ENCODE results near the gene STAT6.
"Not testable (repeated sequence)": the region's sequence is repeated elsewhere in the genome, so short reads cannot be mapped to it uniquely, and the experiment has no call there.

Gene STAT6

DNA sequence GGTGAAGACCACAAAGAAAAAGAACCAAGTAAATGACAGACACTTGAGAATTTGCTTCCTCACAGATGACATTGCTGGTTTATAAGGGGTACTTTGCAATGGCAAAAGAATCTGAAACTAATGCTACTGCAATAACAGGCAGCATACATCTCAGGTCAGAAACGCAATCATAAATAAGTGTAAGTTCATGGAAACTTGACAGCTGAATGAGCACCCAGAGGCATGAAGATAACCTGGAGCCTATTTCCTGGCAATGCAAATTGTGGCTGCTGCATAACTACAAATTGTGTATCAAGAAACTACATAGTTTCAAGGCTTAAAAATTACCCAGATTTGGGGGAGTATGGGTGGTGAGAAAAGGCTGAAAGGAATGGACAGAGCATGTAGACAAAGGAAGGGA lies 52.7 kb downstream of the STAT6 start:
- no peak for DNase-seq

- no peak for DNase-seq
Measured at GRCh38 chr12:57057067-57057751, 54.0 kb downstream of the STAT6 start.

DNA sequence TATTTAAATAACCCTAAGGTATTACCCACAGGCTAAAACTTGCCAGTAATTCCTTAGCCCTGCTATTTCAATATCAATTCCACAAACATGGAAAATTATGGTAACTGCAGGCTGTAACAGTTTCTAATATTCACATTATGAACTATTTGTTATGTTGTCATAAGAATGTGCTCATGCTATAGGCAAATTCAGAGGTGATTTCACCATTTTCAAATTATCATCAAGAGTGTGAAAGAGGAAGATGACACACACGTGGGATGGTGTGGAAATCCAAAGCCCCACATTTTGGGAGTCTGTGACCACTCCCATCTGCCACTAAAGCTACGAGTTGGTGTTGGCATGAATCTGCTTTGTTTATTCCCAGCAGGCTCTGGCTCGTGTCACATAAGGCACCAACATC lies 55.3 kb downstream of the STAT6 start:
- DNase-seq, result no peak

DNA sequence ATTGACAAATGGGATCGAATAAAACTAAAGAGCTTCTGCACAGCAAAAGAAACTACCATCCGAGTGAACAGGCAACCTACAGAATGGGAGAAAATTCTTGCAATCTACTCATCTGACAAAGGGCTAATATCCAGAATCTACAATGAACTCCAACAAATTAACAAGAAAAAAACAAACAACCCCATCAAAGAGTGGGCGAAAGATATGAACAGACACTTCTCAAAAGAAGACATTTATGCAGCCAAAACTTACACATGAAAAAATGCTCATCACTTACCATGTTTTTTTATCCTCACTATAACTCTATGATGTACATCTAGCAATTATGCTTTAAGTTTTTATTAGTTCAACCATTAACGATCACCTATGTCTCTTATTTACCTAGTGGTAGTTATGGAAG lies 57.3 kb downstream of the STAT6 start:
- not testable (repeated sequence) for DNase-seq

- DNase-seq, result not testable (repeated sequence)
Measured at GRCh38 chr12:57053146-57053545, 58.0 kb downstream of the STAT6 start.

- DNase-seq, result no peak
Measured at GRCh38 chr12:57051011-57051410, 60.2 kb downstream of the STAT6 start.

- DNase-seq, result no peak
Measured at GRCh38 chr12:57049890-57050289, 61.3 kb downstream of the STAT6 start, which contains the start of gene MYO1A. TSS of gene MYO1A (minus strand) at chr12:57050129. CDS start at chr12:57048323, 1,806 bp downstream.

DNA sequence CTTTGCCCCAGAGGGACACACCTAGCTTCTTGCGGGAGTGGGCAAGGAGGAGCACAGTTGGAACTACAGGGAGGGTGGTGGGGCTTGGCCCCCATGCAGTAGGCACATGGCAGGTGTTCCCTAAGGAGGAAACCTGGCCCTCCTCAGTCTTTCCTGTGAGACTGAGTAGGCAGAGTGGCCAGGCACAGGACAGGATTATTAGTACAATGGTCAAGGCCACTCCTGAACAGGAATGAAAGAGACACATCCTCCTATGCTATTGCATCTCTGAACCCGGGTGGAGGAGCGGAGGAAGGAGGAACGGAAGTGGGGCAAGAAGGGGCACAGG lies 62.1 kb downstream of the STAT6 start:
- no peak for DNase-seq

GRCh38 chr12:57048423-57049118 lies 62.6 kb downstream of the STAT6 start:
- no peak for DNase-seq

DNA sequence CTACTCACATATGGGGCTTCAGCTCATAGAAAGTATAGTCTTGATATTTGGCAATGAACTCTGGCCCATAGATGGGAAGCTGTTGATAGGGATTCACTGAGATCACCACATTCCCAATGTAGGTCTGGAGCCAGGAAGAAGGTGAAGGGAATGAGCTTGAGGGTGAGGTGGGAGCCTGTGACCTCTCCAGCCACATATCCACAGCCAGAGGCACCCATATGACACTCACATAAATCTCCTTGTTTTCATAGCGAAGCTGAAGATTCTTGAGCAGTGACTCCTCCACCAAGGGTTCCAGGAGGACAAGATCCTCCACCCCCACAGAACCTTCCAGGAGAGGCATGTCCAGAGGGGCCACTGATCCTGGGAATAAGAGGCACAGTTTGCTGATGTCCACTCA lies 63.2 kb downstream of the STAT6 start:
- no peak for DNase-seq

DNA sequence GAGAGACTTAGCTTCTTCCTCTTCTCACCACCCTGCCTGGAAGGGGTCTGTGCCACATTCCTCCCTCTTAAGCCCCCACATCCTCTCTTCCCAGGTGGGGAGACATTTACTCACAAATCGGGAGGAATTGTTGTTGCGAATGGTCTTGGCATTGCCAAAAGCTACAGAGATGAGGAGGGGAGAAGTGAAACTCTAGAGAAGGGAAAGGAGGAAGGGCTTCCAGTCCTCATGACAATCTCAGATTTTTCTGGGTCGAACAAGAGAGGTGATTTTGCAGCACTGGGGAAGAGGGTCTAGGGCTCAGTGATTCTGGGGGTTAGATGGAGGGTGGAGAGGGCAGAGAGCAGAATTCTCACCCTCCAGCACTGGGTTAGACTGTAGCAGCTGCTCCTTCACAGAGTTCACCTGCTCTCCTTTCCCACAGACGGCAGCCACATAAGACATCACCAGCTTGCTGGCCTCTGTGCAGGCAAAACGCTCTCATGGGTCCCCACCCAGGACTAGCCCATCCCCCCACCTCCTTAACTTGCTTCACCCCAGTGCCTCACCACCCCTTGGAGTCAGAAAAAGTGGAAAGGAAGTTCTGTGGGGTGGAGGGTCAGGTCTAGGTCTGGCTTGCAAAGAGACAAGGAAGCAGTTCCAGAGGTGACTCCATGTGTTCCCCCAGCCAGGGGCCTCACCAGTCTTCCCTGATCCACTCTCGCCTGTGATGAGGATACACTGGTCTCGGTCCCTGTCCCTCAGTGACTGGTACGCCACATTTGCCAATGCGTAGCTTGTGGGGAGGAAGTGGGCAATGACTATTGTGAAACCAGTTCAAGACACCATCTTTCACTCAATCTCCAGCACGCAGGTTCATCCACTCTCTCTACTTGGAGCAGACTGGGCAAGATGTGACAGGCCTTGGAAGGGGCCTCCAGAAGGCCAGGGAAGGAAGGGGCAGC lies 63.9 kb downstream of the STAT6 start:
- DNase-seq, result no peak

DNA sequence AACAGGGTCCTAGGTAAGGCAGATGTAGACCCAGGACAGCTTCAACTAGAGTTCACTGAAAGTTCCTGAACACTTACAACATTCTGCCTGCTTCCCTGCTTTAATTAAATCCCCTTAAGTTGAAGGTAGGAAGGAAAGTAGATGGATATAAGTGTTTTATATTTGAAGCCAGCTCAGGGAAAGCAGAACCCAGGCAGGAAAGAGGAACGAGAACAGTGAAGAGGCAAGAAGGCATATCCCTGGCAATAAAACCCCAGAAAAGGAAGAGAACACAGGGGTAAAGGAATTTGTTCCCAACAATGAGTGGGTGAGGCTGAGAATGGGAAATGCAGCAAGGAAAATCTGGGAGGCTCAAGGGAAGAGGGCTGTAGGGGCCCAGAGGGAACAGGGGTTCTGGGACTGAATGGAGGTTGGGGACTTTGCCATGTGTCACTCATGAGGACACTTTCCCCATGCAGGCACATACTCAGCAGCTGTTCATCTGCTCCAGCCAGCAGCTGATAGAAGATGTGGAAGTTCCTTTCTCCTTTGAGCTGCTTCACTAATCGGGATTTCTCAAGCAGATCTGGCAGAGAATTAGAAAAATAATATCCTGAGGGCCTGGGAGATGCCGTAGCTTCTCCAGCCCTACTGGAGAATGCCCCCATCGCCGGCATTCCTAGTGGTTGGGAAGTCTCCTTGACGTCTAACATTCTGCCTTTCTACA lies 64.9 kb downstream of the STAT6 start:
- no peak for DNase-seq
